Measurements from ENCODE around the gene MXD4.
A peak's percentile ranks its signal among the peaks of the same experiment; 100 is the strongest.

MXD4 gene

GRCh38 chr4:2251795-2252529 lies 9.9 kb downstream of the MXD4 start:
- no peak for FAIRE-seq
- DNase-seq (ENCODE audit: low spot score), result no peak

- no peak for DNase-seq (ENCODE audit: low spot score)
- FAIRE-seq, result no peak
These were observed 10.7 kb downstream of the MXD4 start for GRCh38 chr4:2251073-2251794.

- no peak for DNase-seq (ENCODE audit: low spot score)
- no peak for FAIRE-seq
These were observed 11.4 kb downstream of the MXD4 start for GRCh38 chr4:2250357-2251072.

- DNase-seq (ENCODE audit: low spot score), result no peak
These were observed 12.2 kb downstream of the MXD4 start for GRCh38 chr4:2249526-2250356.

GRCh38 chr4:2248821-2249261 lies 13.1 kb downstream of the MXD4 start:
- DNase-seq (ENCODE audit: low spot score), result no peak
- FAIRE-seq, result no peak

More at GRCh38 chr4:2249526-2250356, 12.2 kb downstream of the MXD4 start:
- FAIRE-seq, result no peak

- FAIRE-seq (no peak), DNase-seq (ENCODE audit: low spot score) (no peak)
These were observed 13.7 kb downstream of the MXD4 start for GRCh38 chr4:2248044-2248780.

GRCh38 chr4:2247128-2248043 lies 14.5 kb downstream of the MXD4 start:
- no peak for FAIRE-seq
- no peak for DNase-seq (ENCODE audit: low spot score)

- DNase-seq (ENCODE audit: low spot score), result no peak
- no peak for FAIRE-seq
These were observed 15.4 kb downstream of the MXD4 start for GRCh38 chr4:2246384-2247127.

GRCh38 chr4:2245787-2246275 lies 16.1 kb downstream of the MXD4 start:
- DNase-seq (ENCODE audit: low spot score), result no peak
- no peak for FAIRE-seq

GRCh38 chr4:2245057-2245786 lies 16.7 kb downstream of the MXD4 start:
- FAIRE-seq (no peak), DNase-seq (ENCODE audit: low spot score) (no peak)

GRCh38 chr4:2243681-2244380 lies 18.1 kb downstream of the MXD4 start:
- no peak for FAIRE-seq
- DNase-seq (ENCODE audit: low spot score), result peak; percentile 27

GRCh38 chr4:2241410-2242353 lies 20.2 kb downstream of the MXD4 start, which contains the start of the genes HAUS3 and POLN:
Gene HAUS3, minus strand, starts transcription at chr4:2242121. Its CDS starts 1,175 bp downstream, at chr4:2240946.
Gene POLN, minus strand, starts transcription at chr4:2242121. Its CDS starts 12,890 bp downstream, at chr4:2229231.
- FAIRE-seq (peak; percentile 62), DNase-seq (ENCODE audit: low spot score) (peak; percentile 94)

- DNase-seq (ENCODE audit: low spot score) (no peak), FAIRE-seq (peak; percentile 25)
These were observed 20.9 kb downstream of the MXD4 start for GRCh38 chr4:2241003-2241402.

GRCh38 chr4:2236944-2237666 lies 24.8 kb downstream of the MXD4 start:
- FAIRE-seq (no peak), DNase-seq (ENCODE audit: low spot score) (no peak)

- no peak for DNase-seq (ENCODE audit: low spot score)
- FAIRE-seq, result no peak
These were observed 30.8 kb downstream of the MXD4 start for GRCh38 chr4:2231082-2231481.
